DMS53 (cell line): ENCODE results near the gene PARD3.
"Not testable (repeated sequence)": the region's sequence is repeated elsewhere in the genome, so short reads cannot be mapped to it uniquely, and the experiment has no call there.

ENCODE experiments used
- DNase-seq: peaks from one replicate; lab custom pipeline; 2025; lab: John Stamatoyannopoulos, UW

PARD3 gene

GRCh38 chr10:34715511-34716187 lies 99.4 kb downstream of the PARD3 start:
- DNase-seq = no peak

- DNase-seq = peak; percentile 24
These were observed 101.2 kb downstream of the PARD3 start for GRCh38 chr10:34713875-34714274.

DNA sequence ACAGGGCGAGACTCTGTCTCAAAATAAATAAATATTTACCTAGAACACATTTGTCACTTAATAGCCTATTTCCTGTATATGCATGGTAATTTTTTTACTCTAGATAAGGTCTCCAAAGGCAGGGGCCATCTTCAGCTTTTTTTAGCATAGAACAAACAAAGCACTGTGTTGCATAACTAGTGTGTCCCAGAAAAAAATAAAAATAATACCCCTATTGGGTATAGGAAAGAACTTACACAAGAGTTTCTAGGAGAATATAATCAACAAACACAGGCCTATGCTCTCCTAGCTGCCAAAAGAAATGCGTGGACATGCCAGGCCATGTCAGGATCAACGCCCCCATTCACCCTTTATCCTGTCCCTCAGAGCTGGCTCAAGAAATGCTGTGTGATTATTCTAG lies 103.6 kb downstream of the PARD3 start:
- peak; percentile 22 for DNase-seq

DNA sequence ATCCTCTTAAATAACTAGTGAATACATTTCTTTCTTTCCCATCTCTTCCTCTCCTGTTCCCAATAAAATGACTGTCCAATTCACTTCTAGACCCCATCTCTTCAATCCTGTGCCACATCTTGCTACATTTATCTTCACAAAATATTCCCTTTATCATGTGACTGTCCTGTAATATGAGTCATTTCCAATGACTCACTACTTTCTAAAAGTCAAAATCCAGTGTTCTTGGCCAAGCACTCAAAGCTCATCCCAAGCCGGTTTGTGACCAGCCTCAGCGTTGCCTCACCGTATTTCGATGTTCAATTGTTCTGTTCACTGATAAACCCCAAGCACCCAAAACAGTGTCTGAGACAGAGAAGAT lies 104.7 kb downstream of the PARD3 start:
- peak; percentile 62 for DNase-seq

GRCh38 chr10:34709637-34710390 lies 105.3 kb downstream of the PARD3 start:
- no peak for DNase-seq

DNA sequence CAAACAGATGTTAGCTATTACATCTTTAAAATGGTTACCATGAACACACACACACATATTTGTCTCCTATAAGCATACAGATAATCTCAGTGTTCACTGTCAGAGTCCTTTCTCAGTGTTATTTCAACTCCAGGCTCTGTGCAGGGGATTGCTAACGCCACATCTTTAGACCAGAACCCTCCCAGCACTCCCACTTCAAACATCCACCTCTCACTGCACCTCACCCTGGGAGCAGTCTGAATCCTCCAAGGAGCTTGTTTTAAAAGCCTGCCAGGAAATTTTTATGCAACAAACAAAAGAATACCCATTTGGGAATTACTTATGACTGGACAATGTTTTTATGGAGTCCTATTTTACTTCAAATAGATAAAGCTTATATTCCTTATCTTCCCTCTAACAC lies 107.4 kb downstream of the PARD3 start:
- DNase-seq = no peak

GRCh38 chr10:34706992-34707391 lies 108.1 kb downstream of the PARD3 start:
- not testable (repeated sequence) for DNase-seq

GRCh38 chr10:34706147-34706546 lies 108.9 kb downstream of the PARD3 start:
- DNase-seq = no peak

DNA sequence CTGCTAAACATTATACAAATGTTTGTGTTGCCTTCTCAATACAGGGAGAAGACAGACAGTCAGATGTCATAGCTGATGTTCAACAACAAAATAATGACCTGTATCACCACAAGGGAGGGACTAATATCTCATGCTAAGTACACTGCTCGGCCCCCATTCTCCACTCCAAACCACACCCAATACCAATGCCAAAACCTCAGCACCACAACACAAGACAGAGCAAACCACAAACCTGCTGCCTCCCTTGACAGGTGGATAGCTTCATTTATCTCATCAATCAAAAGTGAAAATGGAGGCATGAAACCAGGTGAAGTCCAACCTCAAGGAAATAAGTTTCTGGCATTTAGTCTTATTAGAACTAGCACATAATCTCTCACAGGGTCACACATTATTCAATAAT lies 109.5 kb downstream of the PARD3 start:
- no peak for DNase-seq

DNA sequence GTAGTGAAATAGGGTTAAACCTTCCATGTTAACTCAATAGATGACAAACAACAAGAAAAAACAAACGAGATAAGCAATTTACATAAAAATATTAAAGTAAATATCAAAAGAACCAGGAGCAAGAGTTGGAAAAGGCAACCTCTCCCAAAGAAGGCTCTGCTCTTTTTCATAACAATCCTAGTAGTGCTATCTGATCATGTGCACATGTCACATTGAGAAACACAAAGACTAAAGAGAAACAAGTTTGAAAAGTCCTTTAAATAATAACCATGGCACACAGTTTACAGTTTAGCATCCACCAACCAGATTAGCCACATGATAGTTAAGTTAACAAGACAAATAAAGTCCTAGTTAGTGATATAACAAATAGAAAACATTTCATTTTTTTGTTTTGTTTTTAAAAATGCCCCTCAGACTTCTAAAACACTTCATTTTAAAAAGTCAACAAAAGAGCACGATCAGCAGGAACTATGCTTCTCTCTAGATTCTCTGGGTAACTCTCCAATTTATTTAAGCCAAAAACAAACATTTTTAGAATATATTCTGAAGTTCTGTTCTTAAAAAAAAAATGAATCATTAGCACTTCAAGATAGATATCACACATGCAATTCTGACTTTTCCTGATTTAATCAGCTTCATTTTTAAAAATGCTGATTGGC lies 110.4 kb downstream of the PARD3 start:
- DNase-seq = no peak

- no peak for DNase-seq
These were observed 112.1 kb downstream of the PARD3 start for GRCh38 chr10:34702982-34703381.

GRCh38 chr10:34702093-34702937 lies 112.8 kb downstream of the PARD3 start:
- DNase-seq = no peak

DNA sequence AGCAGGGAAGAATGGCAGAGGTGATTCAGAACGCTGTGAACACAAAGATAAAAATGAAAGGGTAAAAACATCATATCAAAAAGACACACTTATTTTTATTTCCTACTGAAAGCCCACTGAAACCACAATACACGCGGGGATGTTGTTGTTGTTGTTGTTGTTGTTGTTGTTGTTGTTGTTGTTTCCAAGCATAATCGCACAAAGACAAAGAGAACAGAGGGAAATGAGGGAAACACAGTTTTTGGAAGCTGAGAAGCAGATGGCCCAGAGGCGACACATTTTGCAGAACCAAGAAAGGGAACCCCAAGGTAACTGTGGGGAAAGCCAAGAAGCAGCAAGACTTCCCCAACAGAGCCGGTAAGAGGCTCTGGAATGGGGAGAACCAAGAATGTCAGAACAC lies 113.9 kb downstream of the PARD3 start:
- DNase-seq = no peak

DNA sequence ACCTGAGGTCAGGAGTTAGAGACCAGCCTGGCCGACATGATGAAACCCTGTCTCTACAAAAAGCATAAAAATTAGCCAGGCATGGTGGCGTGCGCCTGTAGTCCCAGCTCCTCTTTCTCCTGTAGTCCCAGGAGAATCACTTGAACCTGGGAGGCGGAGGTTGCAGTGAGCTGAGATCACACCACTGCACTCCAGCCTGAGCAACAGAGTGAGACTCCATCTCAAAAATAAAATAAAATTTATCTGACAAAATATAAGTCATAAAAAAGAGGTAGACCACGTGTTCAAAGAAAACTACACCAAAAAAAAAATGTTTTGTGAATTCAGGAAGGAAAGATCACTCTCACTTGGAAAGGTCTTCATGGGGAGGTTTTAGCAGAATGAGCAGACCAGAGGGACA lies 114.3 kb downstream of the PARD3 start:
- not testable (repeated sequence) for DNase-seq

GRCh38 chr10:34699904-34700517 lies 115.1 kb downstream of the PARD3 start:
- DNase-seq = no peak

DNA sequence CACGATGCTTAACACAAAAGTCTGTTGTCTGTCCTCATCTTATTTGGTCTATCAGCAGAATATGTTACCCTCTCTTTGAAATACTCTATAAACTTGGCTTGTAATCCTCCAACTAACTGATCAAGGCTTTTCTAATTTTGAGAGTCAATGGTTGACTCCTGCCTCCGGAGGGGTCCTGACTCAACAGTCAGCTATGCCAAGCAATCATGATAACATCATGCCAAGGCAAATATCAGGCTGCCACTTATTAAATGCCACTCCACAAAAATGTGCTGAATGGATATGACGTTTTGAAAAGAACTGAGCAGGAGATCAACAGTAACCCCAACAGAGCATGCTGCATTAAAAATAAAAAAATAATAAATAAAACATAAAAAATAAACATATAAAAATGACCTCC lies 116.1 kb downstream of the PARD3 start:
- DNase-seq = no peak

GRCh38 chr10:34698248-34698831 lies 116.8 kb downstream of the PARD3 start:
- no peak for DNase-seq

GRCh38 chr10:34697351-34698247 lies 117.5 kb downstream of the PARD3 start:
- DNase-seq = no peak

DNA sequence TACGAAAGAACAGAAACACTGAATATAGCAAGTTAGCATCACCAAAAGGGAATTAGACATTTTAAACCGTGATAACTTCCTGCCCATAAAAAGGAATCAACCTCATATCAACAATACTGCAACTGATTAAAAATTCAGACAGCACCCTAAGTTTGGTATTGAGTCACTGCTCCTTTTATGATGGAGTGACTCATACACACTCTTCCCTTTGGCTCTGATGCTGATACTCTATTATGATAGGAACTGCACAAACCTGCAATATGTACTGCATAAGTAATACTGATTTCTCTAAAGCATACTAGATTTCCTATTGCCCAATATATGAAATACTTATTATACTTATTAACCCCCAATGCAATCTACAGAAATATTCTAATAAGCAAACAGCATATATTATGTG lies 118.7 kb downstream of the PARD3 start:
- DNase-seq = peak; percentile 23

DNA sequence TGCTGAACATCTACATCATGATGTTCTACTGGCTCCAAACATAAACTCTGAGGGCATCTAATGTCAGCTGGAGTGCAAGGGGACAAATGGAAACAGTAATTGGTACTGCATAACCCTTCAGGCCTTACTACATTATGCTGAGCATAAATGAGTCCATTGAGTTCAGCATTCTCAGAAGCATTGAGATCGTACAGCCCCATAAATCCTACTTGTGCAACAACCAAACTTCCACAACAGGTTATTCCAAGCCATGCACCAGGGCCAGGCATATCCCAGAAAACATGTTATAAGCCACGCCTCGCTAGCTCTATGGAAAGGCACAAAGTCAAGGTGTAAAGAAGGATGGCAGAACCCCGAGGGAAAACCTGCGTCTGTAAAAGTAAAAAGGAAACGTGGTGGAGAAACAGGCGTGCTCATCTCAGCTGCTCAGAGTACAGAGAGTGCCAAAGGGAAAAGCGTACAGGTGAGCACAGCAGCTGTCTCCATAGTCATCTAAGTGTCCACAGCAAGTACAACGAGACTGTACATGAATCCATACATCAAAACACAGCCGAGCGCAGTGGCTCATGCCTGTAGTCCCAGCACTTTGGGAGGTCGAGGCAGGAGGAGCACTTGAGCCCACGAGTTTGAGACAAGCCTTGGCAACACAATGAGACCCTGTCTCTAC lies 124.6 kb downstream of the PARD3 start:
- DNase-seq = no peak
